Ectodermal cell (in vitro differentiated cells): ENCODE data around the gene SPEF1.

ENCODE experiments used
- H3K27ac ChIP-seq: 2 replicates; pipeline ENCODE4 v1.7.0; 2013; ENCODE audit warnings: mild to moderate bottlenecking, low read depth, low read length; ENCODE audit not compliant: insufficient read depth, poor library complexity, severe bottlenecking
- H3K27me3 ChIP-seq: 2 replicates; pipeline ENCODE4 v1.7.0; 2013; ENCODE audit warnings: mild to moderate bottlenecking, low read length; ENCODE audit not compliant: insufficient read depth, control insufficient read depth, poor library complexity, severe bottlenecking
- H3K36me3 ChIP-seq: one replicate; pipeline ENCODE4 v1.7.0; 2013; ENCODE audit warnings: low read length; ENCODE audit not compliant: control insufficient read depth, insufficient read depth
- H3K4me1 ChIP-seq: one replicate; pipeline ENCODE4 v1.7.0; 2013; ENCODE audit warnings: low read length; ENCODE audit not compliant: control insufficient read depth, insufficient read depth
- H3K4me3 ChIP-seq: 2 replicates; pipeline ENCODE4 v1.7.0; 2013; ENCODE audit warnings: low read depth, low read length, control low read depth; ENCODE audit not compliant: insufficient read depth
- H3K9me3 ChIP-seq: 2 replicates; pipeline ENCODE4 v1.7.0; 2013; ENCODE audit warnings: mild to moderate bottlenecking, low read length, moderate library complexity; ENCODE audit not compliant: control insufficient read depth
- WGBS, 2 experiments: methylation state at CpG; one replicate each; pipeline ENCODE4 v1.1.7; 2013; ENCODE audit warnings: missing lambda C conversion rate in 2 of 2; 5-methylcytosine and 5-hydroxymethylcytosine counted together

The SPEF1 gene

GRCh38 chr20:3730803-3731672, 50.2 kb downstream of the SPEF1 start:
- Histone ChIP-seq H3K27me3 (peaks cover 36% of the 10 kb centered on the region), H3K9me3 (no peaks in the 10 kb centered on the region), H3K36me3 (no peaks in the 10 kb centered on the region), H3K4me1 (peaks cover 3% of the 10 kb centered on the region), H3K27ac (no peak overlapping the region), H3K4me3 (no peak overlapping the region)
- 91 to 93% methylated on average over 12 of the region's 12 CpGs for WGBS, 2 experiments

- Histone ChIP-seq H3K4me1 (peaks cover 3% of the 10 kb centered on the region), H3K4me3 (no peak overlapping the region), H3K27me3 (peaks cover 36% of the 10 kb centered on the region), H3K9me3 (no peaks in the 10 kb centered on the region), H3K27ac (no peak overlapping the region), H3K36me3 (no peaks in the 10 kb centered on the region)
- 87 to 90% methylated on average over 8 of the region's 8 CpGs for WGBS, 2 experiments
Observed at GRCh38 chr20:3729811-3730540, 51.3 kb downstream of the SPEF1 start.

GRCh38 chr20:3729378-3729777, 51.9 kb downstream of the SPEF1 start:
- Histone ChIP-seq H3K9me3 (no peaks in the 10 kb centered on the region), H3K4me3 (no peak overlapping the region), H3K4me1 (peaks cover 3% of the 10 kb centered on the region), H3K27me3 (peaks cover 36% of the 10 kb centered on the region), H3K27ac (no peak overlapping the region), H3K36me3 (no peaks in the 10 kb centered on the region)
- 94% methylated on average over 6 of the region's 6 CpGs for WGBS, 2 experiments

- peaks cover 35% of the 10 kb centered on the region for H3K27me3 ChIP-seq
- no peak overlapping the region for H3K4me3 ChIP-seq
- H3K9me3 ChIP-seq: no peaks in the 10 kb centered on the region
- H3K27ac ChIP-seq: no peak overlapping the region
- no peaks in the 10 kb centered on the region for H3K36me3 ChIP-seq
- peaks cover 3% of the 10 kb centered on the region for H3K4me1 ChIP-seq
- WGBS, 2 experiments: 90 to 96% methylated on average over 3 of the region's 3 CpGs
Observed at GRCh38 chr20:3728876-3729275, 52.4 kb downstream of the SPEF1 start.

- Histone ChIP-seq H3K27ac (no peak overlapping the region), H3K36me3 (no peaks in the 10 kb centered on the region), H3K4me1 (no peaks in the 10 kb centered on the region), H3K4me3 (no peak overlapping the region), H3K27me3 (peaks cover 30% of the 10 kb centered on the region), H3K9me3 (no peaks in the 10 kb centered on the region)
- 90 to 94% methylated on average over 5 of the region's 5 CpGs for WGBS, 2 experiments
Observed at GRCh38 chr20:3728354-3728753, 52.9 kb downstream of the SPEF1 start.
